ACC112 (cell line): ENCODE measurements around the gene PRKN.
A peak's percentile ranks its signal among the peaks of the same experiment; 100 is the strongest.

ENCODE experiments used
- H2AFZ ChIP-seq: fragments of 200-600 bp; sonication (generic); one replicate; pipeline ENCODE4 v1.6.0; 2017; ENCODE audit warnings: antibody characterized with exemption, low read length; ENCODE audit not compliant: unreplicated experiment
- H3K27ac ChIP-seq: fragments of 200-600 bp; sonication (generic); 2 replicates; pipeline ENCODE4 v1.5.1; 2014; ENCODE audit warnings: low read depth, mild to moderate bottlenecking, antibody characterized with exemption, low read length, moderate library complexity
- H3K27me3 ChIP-seq: fragments of 200-600 bp; sonication (generic); 2 replicates; pipeline ENCODE4 v1.6.1; 2014; ENCODE audit warnings: mild to moderate bottlenecking, antibody characterized with exemption, low read length, moderate library complexity, mixed read lengths; ENCODE audit not compliant: insufficient read depth
- H3K36me3 ChIP-seq: fragments of 200-600 bp; sonication (generic); 2 replicates; pipeline ENCODE4 v1.6.1; 2016; ENCODE audit warnings: mild to moderate bottlenecking, antibody characterized with exemption, low read length, moderate library complexity, mixed read lengths; ENCODE audit not compliant: insufficient read depth
- H3K4me1 ChIP-seq: fragments of 200-600 bp; sonication (generic); one replicate; pipeline ENCODE4 v1.6.1; 2016; ENCODE audit warnings: low read length, mixed read lengths; ENCODE audit not compliant: insufficient read depth, unreplicated experiment, control insufficient read depth
- H3K4me3 ChIP-seq: fragments of 200-600 bp; sonication (generic); 2 replicates; pipeline ENCODE4 v1.5.1; 2014; ENCODE audit warnings: mild to moderate bottlenecking, low read depth, low read length
- H3K79me2 ChIP-seq: fragments of 200-600 bp; sonication (generic); one replicate; pipeline ENCODE4 v1.6.0; 2016; ENCODE audit warnings: low read length; ENCODE audit not compliant: control insufficient read depth, unreplicated experiment, insufficient read depth

Gene PRKN

GRCh38 chr6:161637658-161638057 lies 1089.9 kb downstream of the PRKN start:
- Histone ChIP-seq H3K4me3 (no peak overlapping the region), H3K79me2 (no peaks in the 10 kb centered on the region), H3K27ac (no peak overlapping the region), H3K36me3 (no peaks in the 10 kb centered on the region), H3K4me1 (no peaks in the 10 kb centered on the region), H2AFZ (no peak overlapping the region), H3K27me3 (no peaks in the 10 kb centered on the region)

DNA sequence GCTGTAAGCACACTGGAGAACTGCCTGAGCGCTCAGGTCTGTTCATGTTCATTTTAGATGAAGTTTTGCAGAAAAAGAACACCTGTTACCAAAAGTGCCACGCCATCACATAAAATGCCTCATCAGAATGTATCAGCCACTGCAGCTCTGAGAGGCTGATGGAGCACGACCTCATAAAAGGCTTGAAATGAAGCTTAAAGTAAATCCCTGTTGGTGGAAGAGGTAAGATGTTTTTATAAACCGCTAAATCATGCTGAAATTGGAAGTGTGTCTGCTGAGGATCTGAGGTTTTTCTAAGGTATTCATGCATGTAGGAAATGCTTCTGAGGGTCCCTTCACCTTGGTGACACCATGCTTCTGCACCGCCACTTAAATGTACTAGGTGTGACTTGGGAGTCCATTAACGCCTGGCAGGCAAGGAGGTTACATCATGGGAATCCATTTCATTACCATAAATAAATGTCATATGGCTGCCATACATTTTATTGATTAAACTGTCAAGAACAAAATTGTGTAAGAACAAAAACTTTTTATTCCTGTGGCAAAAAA lies 1090.6 kb downstream of the PRKN start:
- H2AFZ ChIP-seq = no peak overlapping the region
- H3K4me1 ChIP-seq = peaks cover 7% of the 10 kb centered on the region
- no peak overlapping the region for H3K27ac ChIP-seq
- H3K36me3 ChIP-seq = no peaks in the 10 kb centered on the region
- no peak overlapping the region for H3K4me3 ChIP-seq
- H3K79me2 ChIP-seq = no peaks in the 10 kb centered on the region
- H3K27me3 ChIP-seq = no peaks in the 10 kb centered on the region

DNA sequence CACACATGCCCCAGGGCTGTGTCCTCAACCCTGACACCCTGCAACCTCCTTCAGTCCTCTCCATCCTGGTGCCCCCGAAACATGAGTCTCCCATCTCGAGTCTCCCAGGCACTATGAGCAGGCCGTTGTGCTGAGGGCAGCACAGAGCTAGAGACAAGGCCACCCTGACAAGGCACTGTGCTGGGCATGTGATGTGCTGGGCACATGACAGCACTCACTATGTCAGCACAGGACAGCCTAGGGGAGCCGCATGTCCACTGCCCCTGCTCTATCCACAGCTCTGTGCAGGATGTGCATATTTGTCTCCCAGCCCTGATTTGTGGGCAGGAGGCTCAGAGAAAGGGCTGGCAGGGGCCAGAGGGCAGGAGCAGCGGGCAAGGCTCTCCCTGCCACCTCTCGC lies 1091.6 kb downstream of the PRKN start:
- no peak overlapping the region for H3K27ac ChIP-seq
- peaks cover 17% of the 10 kb centered on the region for H3K4me1 ChIP-seq
- H3K79me2 ChIP-seq = no peaks in the 10 kb centered on the region
- no peak overlapping the region for H2AFZ ChIP-seq
- no peaks in the 10 kb centered on the region for H3K27me3 ChIP-seq
- no peaks in the 10 kb centered on the region for H3K36me3 ChIP-seq
- H3K4me3 ChIP-seq = no peak overlapping the region

GRCh38 chr6:161634916-161635315 lies 1092.7 kb downstream of the PRKN start:
- Histone ChIP-seq H2AFZ (no peak overlapping the region), H3K27ac (no peak overlapping the region), H3K27me3 (no peaks in the 10 kb centered on the region), H3K36me3 (no peaks in the 10 kb centered on the region), H3K4me1 (peaks cover 22% of the 10 kb centered on the region), H3K4me3 (no peak overlapping the region), H3K79me2 (no peaks in the 10 kb centered on the region)

DNA sequence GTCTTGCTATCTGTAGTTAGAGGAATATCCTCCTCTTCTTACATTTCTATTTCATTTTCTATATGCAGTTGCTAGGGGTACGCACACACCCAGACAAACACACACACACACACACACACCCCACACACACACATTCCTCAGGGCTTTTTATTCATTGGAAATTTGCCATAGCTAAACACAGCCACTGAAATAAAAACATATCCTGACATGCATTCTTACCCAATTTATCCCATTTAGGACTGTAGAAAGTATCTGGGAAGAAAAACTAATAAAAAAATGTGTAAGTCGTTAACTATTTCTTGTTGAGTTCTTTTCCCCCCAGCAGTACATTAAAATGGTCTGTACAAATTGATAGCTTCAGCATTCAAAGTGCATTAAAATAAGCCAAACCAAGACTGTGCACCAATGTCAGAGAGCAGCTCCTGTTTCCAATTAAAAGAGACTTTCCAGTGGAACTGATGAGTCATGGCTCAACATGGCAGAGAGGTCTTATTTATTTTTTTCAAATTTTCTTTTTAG lies 1095.8 kb downstream of the PRKN start:
- no peaks in the 10 kb centered on the region for H3K27me3 ChIP-seq
- no peaks in the 10 kb centered on the region for H3K36me3 ChIP-seq
- peaks cover 22% of the 10 kb centered on the region for H3K4me1 ChIP-seq
- no peak overlapping the region for H3K4me3 ChIP-seq
- H2AFZ ChIP-seq = peak overlapping the region; percentile 90
- H3K79me2 ChIP-seq = no peaks in the 10 kb centered on the region
- H3K27ac ChIP-seq = peak overlapping the region; percentile 84

DNA sequence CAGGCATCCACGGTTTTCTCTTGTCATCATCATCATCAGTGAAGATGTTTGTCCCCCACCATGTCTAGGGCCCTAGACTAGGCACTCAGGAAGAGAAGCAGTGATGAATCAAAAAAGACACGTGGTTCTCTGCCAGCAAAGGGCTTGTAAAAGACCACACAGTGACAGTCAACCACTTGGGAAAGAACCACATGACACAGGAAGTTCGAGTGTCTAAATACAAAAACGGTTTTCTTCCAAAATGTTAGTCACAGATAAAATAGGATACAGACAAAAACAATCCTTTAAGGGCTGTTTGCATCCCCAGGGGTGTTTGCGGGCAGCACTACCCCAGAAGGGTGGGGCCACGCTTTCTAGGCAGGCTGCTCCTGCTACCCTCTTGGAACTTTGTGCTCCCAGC lies 1096.9 kb downstream of the PRKN start:
- peak overlapping the region; percentile 84; the same call in 1 of the 2 replicates for H3K27ac ChIP-seq
- H2AFZ ChIP-seq = no peak overlapping the region
- H3K36me3 ChIP-seq = no peaks in the 10 kb centered on the region
- H3K27me3 ChIP-seq = no peaks in the 10 kb centered on the region
- H3K79me2 ChIP-seq = no peaks in the 10 kb centered on the region
- peaks cover 22% of the 10 kb centered on the region for H3K4me1 ChIP-seq
- no peak overlapping the region for H3K4me3 ChIP-seq

- Histone ChIP-seq H3K4me3 (no peak overlapping the region), H3K27me3 (no peaks in the 10 kb centered on the region)
Measured at GRCh38 chr6:161626132-161626676, 1101.4 kb downstream of the PRKN start.

DNA sequence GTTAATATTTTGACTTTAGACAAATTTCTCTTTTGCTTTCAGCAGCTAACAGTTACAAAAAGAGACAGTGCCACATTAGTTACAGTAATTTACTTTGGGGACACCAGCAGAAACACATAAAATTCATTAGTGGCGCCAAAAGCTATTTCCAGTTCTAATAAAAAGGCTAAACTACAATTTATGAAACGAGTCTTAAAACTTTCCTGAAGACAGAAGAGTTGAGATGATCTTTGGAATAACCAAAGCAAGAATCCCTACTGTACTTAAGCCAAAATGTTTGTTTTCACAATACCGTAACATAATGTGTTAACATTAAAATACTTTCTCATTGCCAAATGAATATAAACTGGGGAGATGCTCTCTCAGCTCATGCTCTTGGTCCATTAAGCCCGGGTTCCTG lies 1103.5 kb downstream of the PRKN start:
- Histone ChIP-seq H2AFZ (no peak overlapping the region), H3K36me3 (no peaks in the 10 kb centered on the region), H3K79me2 (no peaks in the 10 kb centered on the region), H3K4me3 (no peak overlapping the region), H3K27me3 (no peaks in the 10 kb centered on the region), H3K4me1 (no peaks in the 10 kb centered on the region), H3K27ac (no peak overlapping the region)

More at GRCh38 chr6:161626132-161626676, 1101.4 kb downstream of the PRKN start:
- Histone ChIP-seq H3K79me2 (no peaks in the 10 kb centered on the region), H3K36me3 (no peaks in the 10 kb centered on the region), H3K4me1 (peaks cover 8% of the 10 kb centered on the region), H2AFZ (no peak overlapping the region), H3K27ac (no peak overlapping the region)

- Histone ChIP-seq H2AFZ (no peak overlapping the region), H3K4me3 (no peak overlapping the region), H3K79me2 (no peaks in the 10 kb centered on the region), H3K27me3 (no peaks in the 10 kb centered on the region), H3K4me1 (no peaks in the 10 kb centered on the region), H3K27ac (no peak overlapping the region), H3K36me3 (no peaks in the 10 kb centered on the region)
Measured at GRCh38 chr6:161622779-161623178, 1104.8 kb downstream of the PRKN start.

- H3K36me3 ChIP-seq = no peaks in the 10 kb centered on the region
- H3K4me1 ChIP-seq = no peaks in the 10 kb centered on the region
- H3K79me2 ChIP-seq = no peaks in the 10 kb centered on the region
- H3K27ac ChIP-seq = no peak overlapping the region
- no peak overlapping the region for H2AFZ ChIP-seq
- H3K4me3 ChIP-seq = peak overlapping the region; percentile 62
- 0 out of 2 replicates have a peak, but pooled peaks cover 4% of the 10 kb centered on the region for H3K27me3 ChIP-seq
Measured at GRCh38 chr6:161618831-161619454, 1108.6 kb downstream of the PRKN start.

GRCh38 chr6:161613711-161614110 lies 1113.9 kb downstream of the PRKN start:
- Histone ChIP-seq H2AFZ (no peak overlapping the region), H3K79me2 (no peaks in the 10 kb centered on the region), H3K27me3 (0 out of 2 replicates have a peak, but pooled peaks cover 6% of the 10 kb centered on the region), H3K4me3 (no peak overlapping the region), H3K27ac (no peak overlapping the region), H3K36me3 (no peaks in the 10 kb centered on the region), H3K4me1 (no peaks in the 10 kb centered on the region)
